HCT116 (cell line): Measurements from ENCODE around the gene TAS2R46. TPM values are rescaled to one million over a fixed set of nuclear protein-coding genes. Genes with fewer than 3 reads are reported as not detected.
A peak's percentile ranks its signal among the peaks of the same experiment; 100 is the strongest.

ENCODE experiments used
- ATAC-seq: fragments of 200-7000 bp; cut with Tn5 transposase; 2 replicates; pipeline ENCODE4 v1.9.1; 2020; ENCODE audit warnings: mild to moderate bottlenecking, moderate library complexity
- BruUV-seq: library from RNA; stranded (reverse); fragments of 400-500 nt; replicated peaks from 2 replicates; lab custom pipeline; 2021; lab: Mats Ljungman, UMichigan
- CTCF ChIA-PET: fragments of 300-600 bp; sonication (Branson Sonifier 250); formaldehyde crosslinking; loops from one replicate; lab custom pipeline; 2021; ENCODE audit warnings: antibody characterized with exemption; lab: Charles Lee
- POLR2A ChIA-PET: fragments of 300-600, 350-600 bp; sonication (Branson Sonifier 250); formaldehyde crosslinking; loops from one replicate; lab custom pipeline; 2021; ENCODE audit warnings: antibody characterized with exemption; lab: Charles Lee
- RAD21 ChIA-PET, 2 experiments: fragments of 300-600 bp; sonication (Branson Sonifier 250); formaldehyde crosslinking; loops; one replicate each; lab custom pipeline; 2023; ENCODE audit warnings: low total read pairs in 2 of 2; ENCODE audit not compliant: uncharacterized antibody in 2 of 2, unreplicated experiment in 2 of 2, low non-redundant PET in 1 of 2; lab: Charles Lee
- DNase-seq: peaks from one replicate; pipeline ENCODE4 v3.0.0-alpha.2; 2010; ENCODE audit warnings: low read depth, low spot score
- H2AFZ ChIP-seq: fragments of 200-600 bp; shearing (Covaris generic), sonication (generic); 2 replicates; pipeline ENCODE4 v1.6.1; 2017; ENCODE audit warnings: low read depth, mixed run types, mixed read lengths, antibody characterized with exemption, low read length; ENCODE audit not compliant: poor library complexity, severe bottlenecking
- H3K27ac ChIP-seq: 2 replicates; pipeline ENCODE4 v1.5.1; 2012; ENCODE audit warnings: low read depth, low read length
- H3K27me3 ChIP-seq: fragments of 200-600 bp; sonication (generic); 2 replicates; pipeline ENCODE4 v1.6.1; 2016; ENCODE audit warnings: mixed run types, low read length, mixed read lengths; ENCODE audit not compliant: insufficient read depth
- H3K36me3 ChIP-seq, 2 experiments: fragments of 200-500 bp in 1 of 2; fragments of 200-600 bp in 1 of 2; sonication (Bioruptor generic) in 1 of 2; sonication (generic) in 1 of 2; 2 replicates each; pipeline versions ENCODE4 v1.5.1 to v1.6.1; 2014 to 2016; ENCODE audit warnings: low read length in 2 of 2, inconsistent platforms in 1 of 2, mixed read lengths in 1 of 2, mixed run types in 1 of 2; ENCODE audit not compliant: insufficient read depth in 2 of 2, control insufficient read depth in 1 of 2
- H3K4me1 ChIP-seq, 2 experiments: fragments of 200-600 bp in 1 of 2; sonication (generic) in 1 of 2; 2 replicates each; pipeline versions ENCODE4 v1.5.1 to v1.6.1; 2012 to 2017; ENCODE audit warnings: low read length in 2 of 2, inconsistent platforms in 1 of 2, mild to moderate bottlenecking in 1 of 2, mixed read lengths in 1 of 2, mixed run types in 1 of 2, moderate library complexity in 1 of 2; ENCODE audit not compliant: insufficient read depth in 2 of 2, control insufficient read depth in 1 of 2
- H3K4me2 ChIP-seq: fragments of 200-600 bp; sonication (generic); 2 replicates; pipeline ENCODE4 v1.6.1; 2017; ENCODE audit warnings: mixed run types, low read length, mixed read lengths
- H3K4me3 ChIP-seq, 2 experiments: fragments of 200-600 bp in 1 of 2; sonication (generic) in 1 of 2; replicated peaks in 1 of 2; 2 replicates each; pipeline ENCODE4 v1.5.1; 2011 to 2016; ENCODE audit warnings: low read length in 2 of 2, control low read depth in 1 of 2, low read depth in 1 of 2, mild to moderate bottlenecking in 1 of 2, mixed read lengths in 1 of 2, mixed run types in 1 of 2
- H3K79me2 ChIP-seq: fragments of 200-600 bp; sonication (generic); 2 replicates; pipeline ENCODE4 v1.6.1; 2017; ENCODE audit warnings: mild to moderate bottlenecking, mixed run types, low read length, moderate library complexity, mixed read lengths; ENCODE audit not compliant: insufficient read depth
- H3K9ac ChIP-seq: fragments of 200-600 bp; sonication (generic); 2 replicates; pipeline ENCODE4 v1.6.1; 2016; ENCODE audit warnings: low read length, mixed read lengths
- H3K9me2 ChIP-seq: fragments of 200-600 bp; sonication (generic), shearing (Covaris generic); 2 replicates; pipeline ENCODE4 v1.6.1; 2017; ENCODE audit warnings: mixed run types, mild to moderate bottlenecking, moderate library complexity; ENCODE audit not compliant: insufficient read depth
- H3K9me3 ChIP-seq, 2 experiments: fragments of 200-500 bp in 1 of 2; fragments of 200-600 bp in 1 of 2; sonication (Bioruptor generic) in 1 of 2; sonication (generic) in 1 of 2; 2 replicates each; pipeline ENCODE4 v1.6.1; 2014 to 2017; ENCODE audit warnings: low read length in 2 of 2, mixed read lengths in 2 of 2, inconsistent platforms in 1 of 2, low read depth in 1 of 2, mild to moderate bottlenecking in 1 of 2, mixed run types in 1 of 2, moderate library complexity in 1 of 2; ENCODE audit not compliant: control insufficient read depth in 1 of 2, insufficient read depth in 1 of 2
- H4K20me1 ChIP-seq: fragments of 200-600 bp; sonication (generic), shearing (Covaris generic); 2 replicates; pipeline ENCODE4 v1.6.1; 2017; ENCODE audit warnings: mixed run types, mild to moderate bottlenecking, moderate library complexity; ENCODE audit not compliant: insufficient read depth
- CTCF ChIP-seq, 3 experiments: fragments of 200-600 bp in 1 of 3; sonication (generic) in 1 of 3; IDR thresholded peaks in 2 of 3; conservative IDR thresholded peaks in 1 of 3; 2 replicates each; pipeline ENCODE4 v1.5.1; 2012 to 2017; ENCODE audit warnings: low read depth in 2 of 3, low read length in 2 of 3, antibody characterized with exemption in 1 of 3, borderline replicate concordance in 1 of 3, control low read depth in 1 of 3, mild to moderate bottlenecking in 1 of 3, mixed read lengths in 1 of 3, mixed run types in 1 of 3, moderate library complexity in 1 of 3; ENCODE audit not compliant: insufficient read depth in 1 of 3
- REST ChIP-seq: IDR thresholded peaks from 2 replicates; pipeline ENCODE4 v1.6.1; 2012; ENCODE audit warnings: low read depth
- intact Hi-C: fragments of 100-400 bp; cut with micrococcal nuclease; formaldehyde crosslinking; loops from 2 replicates; pipeline ENCODE4 v1.10.0; 2022
- total RNA-seq: library from RNA; stranded (reverse); gene quantifications from one replicate; pipeline ENCODE4 v1.2.1, GENCODE V29; 2021; ENCODE audit not compliant: unreplicated experiment

The TAS2R46 gene
- total RNA-seq, 1 experiment from 2014 or later, result 0.42 TPM

GRCh38 chr12:11026118-11026517 lies 36.0 kb downstream of the TAS2R46 start:
- DNase-seq (no peak), ATAC-seq (peak; percentile 70)
- RAD21 ChIA-PET, result no interaction called here
- H3K9ac ChIP-seq, result no peak overlapping the region
- H3K36me3 ChIP-seq, result peaks cover 0 to 10% of the 10 kb centered on the region in 2 experiments; a peak in 1 of 4 replicates
- POLR2A ChIA-PET, result no interaction called here
- H3K4me1 ChIP-seq, result no peaks in the 10 kb centered on the region
- intact Hi-C loops, result no loop called here
- no peaks in the 10 kb centered on the region for H3K27me3 ChIP-seq
- no peaks in the 10 kb centered on the region for H3K9me3 ChIP-seq
- H3K4me2 ChIP-seq, result no peak overlapping the region
- no peaks in the 10 kb centered on the region for H3K9me2 ChIP-seq
- H3K27ac ChIP-seq, result no peak overlapping the region
- H3K79me2 ChIP-seq, result 0 out of 2 replicates have a peak, but pooled peaks cover 2% of the 10 kb centered on the region
- CTCF ChIA-PET, result no interaction called here
- no peak overlapping the region for H2AFZ ChIP-seq
- no peaks in the 10 kb centered on the region for H4K20me1 ChIP-seq
- H3K4me3 ChIP-seq, result no peak overlapping the region
- TF ChIP-seq CTCF (IDR thresholded peaks at IDR 0.05 in 2 of 3, conservative IDR thresholded peaks at IDR 0.05 in 1 of 3; ENCODE audit: borderline replicate concordance in 1 of 3, insufficient read depth in 1 of 3, low read depth in 2 of 3, low read length in 2 of 3), result peak in 2 of 3 experiments; percentile 36 to 42; a peak in 4 of 6 replicates
- no peak for TF ChIP-seq REST
- no TSS peak for BruUV-seq
